Measurements from ENCODE around the gene DIAPH2.
A peak's percentile ranks its signal among the peaks of the same experiment; 100 is the strongest.

Gene DIAPH2

GRCh38 chrX:97564496-97564895, 879.9 kb downstream of the DIAPH2 start:
- DNase-seq (ENCODE audit: insufficient read length) (no peak), FAIRE-seq (no peak)
- TF ChIP-seq POLR2A (IDR thresholded peaks at IDR 0.05; ENCODE audit: low read depth, low read length) (no peak), TAF1 (IDR thresholded peaks at IDR 0.05; ENCODE audit: borderline replicate concordance, low read depth, low read length) (no peak), POLR2AphosphoS5 (IDR thresholded peaks at IDR 0.05; ENCODE audit: low read depth, low read length) (no peak)

GRCh38 chrX:97587171-97587570, 902.5 kb downstream of the DIAPH2 start:
- TF ChIP-seq POLR2A (IDR thresholded peaks at IDR 0.05; ENCODE audit: low read depth, low read length) (no peak), TAF1 (IDR thresholded peaks at IDR 0.05; ENCODE audit: borderline replicate concordance, low read depth, low read length) (no peak), POLR2AphosphoS5 (IDR thresholded peaks at IDR 0.05; ENCODE audit: low read depth, low read length) (no peak)
- no peak for FAIRE-seq
- no peak for DNase-seq (ENCODE audit: insufficient read length)

- no peak for TF ChIP-seq POLR2AphosphoS5 (IDR thresholded peaks at IDR 0.05; ENCODE audit: low read depth, low read length)
- no peak for TF ChIP-seq POLR2A (IDR thresholded peaks at IDR 0.05; ENCODE audit: low read depth, low read length)
- TF ChIP-seq TAF1 (IDR thresholded peaks at IDR 0.05; ENCODE audit: borderline replicate concordance, low read depth, low read length): no peak
- DNase-seq (ENCODE audit: insufficient read length): no peak
- FAIRE-seq: no peak
Measured at GRCh38 chrX:97594646-97595224, 910.1 kb downstream of the DIAPH2 start.

GRCh38 chrX:97597954-97598353, 913.3 kb downstream of the DIAPH2 start:
- DNase-seq (ENCODE audit: insufficient read length) (no peak), FAIRE-seq (no peak)
- no peak for TF ChIP-seq POLR2A (IDR thresholded peaks at IDR 0.05; ENCODE audit: low read depth, low read length)
- no peak for TF ChIP-seq POLR2AphosphoS5 (IDR thresholded peaks at IDR 0.05; ENCODE audit: low read depth, low read length)
- TF ChIP-seq TAF1 (IDR thresholded peaks at IDR 0.05; ENCODE audit: borderline replicate concordance, low read depth, low read length): no peak

GRCh38 chrX:97602465-97603258, 918.0 kb downstream of the DIAPH2 start:
- TF ChIP-seq POLR2AphosphoS5 (IDR thresholded peaks at IDR 0.05; ENCODE audit: low read depth, low read length): no peak
- DNase-seq (ENCODE audit: insufficient read length): no peak
- FAIRE-seq: no peak

- no peak for DNase-seq (ENCODE audit: insufficient read length)
- no peak for FAIRE-seq
- TF ChIP-seq TAF1 (IDR thresholded peaks at IDR 0.05; ENCODE audit: borderline replicate concordance, low read depth, low read length) (no peak), POLR2A (IDR thresholded peaks at IDR 0.05; ENCODE audit: low read depth, low read length) (no peak), POLR2AphosphoS5 (IDR thresholded peaks at IDR 0.05; ENCODE audit: low read depth, low read length) (no peak)
Measured at GRCh38 chrX:97605271-97605670, 920.6 kb downstream of the DIAPH2 start.

DNA sequence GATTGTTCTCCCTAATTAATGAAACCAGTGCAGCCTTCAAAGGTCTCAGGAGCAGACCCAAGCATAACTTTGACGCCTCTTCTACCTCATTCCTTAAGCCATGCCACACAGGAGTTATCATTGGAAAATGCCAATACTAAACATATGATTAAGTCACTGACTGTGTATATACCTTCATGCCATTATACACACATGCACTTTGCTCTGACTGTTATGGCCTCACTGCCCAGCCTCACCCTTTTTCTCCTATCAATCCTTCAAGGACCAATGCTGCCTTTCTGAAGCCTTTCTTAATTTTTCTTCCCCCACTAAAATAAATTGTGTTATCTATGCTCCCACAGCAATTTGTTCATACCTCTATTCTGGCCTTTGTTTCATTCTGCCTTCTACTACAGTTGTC, 924.7 kb downstream of the DIAPH2 start:
- no peak for DNase-seq (ENCODE audit: insufficient read length)
- no peak for FAIRE-seq
- TF ChIP-seq POLR2AphosphoS5 (IDR thresholded peaks at IDR 0.05; ENCODE audit: low read depth, low read length) (no peak), TAF1 (IDR thresholded peaks at IDR 0.05; ENCODE audit: borderline replicate concordance, low read depth, low read length) (no peak), POLR2A (IDR thresholded peaks at IDR 0.05; ENCODE audit: low read depth, low read length) (no peak)

DNA sequence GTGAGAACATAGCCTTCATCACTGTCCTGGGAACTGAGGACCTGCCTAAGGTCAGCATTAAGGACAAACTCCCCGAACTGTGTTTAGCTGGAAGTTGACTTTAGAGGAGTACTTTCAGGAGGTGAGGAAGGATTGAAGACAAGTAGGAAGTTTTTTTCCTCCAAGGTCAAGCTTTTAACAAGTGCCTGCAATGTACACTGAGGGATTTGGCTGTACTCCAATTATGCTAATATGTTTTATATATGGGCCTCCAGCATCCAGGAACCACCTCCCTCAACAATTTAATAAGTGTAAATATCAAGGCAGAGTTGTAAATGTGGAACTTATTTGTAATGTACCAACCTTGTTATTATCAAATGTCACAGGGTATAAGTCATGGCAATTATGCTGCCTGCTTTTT, 925.3 kb downstream of the DIAPH2 start:
- DNase-seq (ENCODE audit: insufficient read length): no peak
- TF ChIP-seq TAF1 (IDR thresholded peaks at IDR 0.05; ENCODE audit: borderline replicate concordance, low read depth, low read length): no peak
- TF ChIP-seq POLR2A (IDR thresholded peaks at IDR 0.05; ENCODE audit: low read depth, low read length): no peak
- no peak for TF ChIP-seq POLR2AphosphoS5 (IDR thresholded peaks at IDR 0.05; ENCODE audit: low read depth, low read length)
- FAIRE-seq: no peak

DNA sequence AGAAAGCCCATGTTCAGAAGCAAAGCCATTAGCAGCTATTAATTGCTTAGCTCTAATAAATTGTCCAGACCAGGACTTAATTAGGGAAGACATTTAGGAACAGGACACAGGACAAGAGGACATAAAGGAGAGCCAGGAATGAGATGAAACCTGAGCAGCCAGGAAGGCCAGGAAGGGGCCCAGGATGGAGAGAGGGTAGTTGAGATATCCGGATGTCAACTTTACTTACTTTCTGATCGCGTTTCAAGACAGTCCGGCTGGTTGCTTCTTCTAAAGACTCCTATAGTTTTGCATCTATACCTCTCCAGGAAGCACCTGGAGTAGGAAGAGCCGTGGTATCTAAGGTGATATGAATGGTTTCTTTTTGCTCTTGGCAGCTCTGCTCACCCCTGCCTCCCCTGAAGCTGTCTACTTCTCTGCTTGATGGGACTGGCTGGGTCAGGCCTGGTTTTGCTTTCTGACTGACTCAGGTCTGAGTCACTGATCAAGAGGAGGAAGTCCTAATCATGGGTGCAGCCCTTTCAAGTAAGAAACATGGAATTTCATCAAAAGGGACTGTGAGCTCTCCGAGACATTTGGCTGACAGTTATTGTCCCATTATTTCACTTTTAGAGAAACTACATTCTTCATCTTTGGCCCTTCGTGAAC, 932.4 kb downstream of the DIAPH2 start:
- TF ChIP-seq POLR2AphosphoS5 (IDR thresholded peaks at IDR 0.05; ENCODE audit: low read depth, low read length) (no peak), POLR2A (IDR thresholded peaks at IDR 0.05; ENCODE audit: low read depth, low read length) (no peak), TAF1 (IDR thresholded peaks at IDR 0.05; ENCODE audit: borderline replicate concordance, low read depth, low read length) (no peak)
- DNase-seq (ENCODE audit: insufficient read length): peak; percentile 3
- peak; percentile 86 for FAIRE-seq

GRCh38 chrX:97619499-97619898, 934.9 kb downstream of the DIAPH2 start:
- DNase-seq (ENCODE audit: insufficient read length): no peak
- FAIRE-seq: no peak
- TF ChIP-seq POLR2A (IDR thresholded peaks at IDR 0.05; ENCODE audit: low read depth, low read length) (no peak), POLR2AphosphoS5 (IDR thresholded peaks at IDR 0.05; ENCODE audit: low read depth, low read length) (no peak), TAF1 (IDR thresholded peaks at IDR 0.05; ENCODE audit: borderline replicate concordance, low read depth, low read length) (no peak)

- no peak for FAIRE-seq
- TF ChIP-seq POLR2A (IDR thresholded peaks at IDR 0.05; ENCODE audit: low read depth, low read length): no peak
- no peak for TF ChIP-seq TAF1 (IDR thresholded peaks at IDR 0.05; ENCODE audit: borderline replicate concordance, low read depth, low read length)
- no peak for TF ChIP-seq POLR2AphosphoS5 (IDR thresholded peaks at IDR 0.05; ENCODE audit: low read depth, low read length)
Measured at GRCh38 chrX:97622111-97622510, 937.5 kb downstream of the DIAPH2 start.

DNA sequence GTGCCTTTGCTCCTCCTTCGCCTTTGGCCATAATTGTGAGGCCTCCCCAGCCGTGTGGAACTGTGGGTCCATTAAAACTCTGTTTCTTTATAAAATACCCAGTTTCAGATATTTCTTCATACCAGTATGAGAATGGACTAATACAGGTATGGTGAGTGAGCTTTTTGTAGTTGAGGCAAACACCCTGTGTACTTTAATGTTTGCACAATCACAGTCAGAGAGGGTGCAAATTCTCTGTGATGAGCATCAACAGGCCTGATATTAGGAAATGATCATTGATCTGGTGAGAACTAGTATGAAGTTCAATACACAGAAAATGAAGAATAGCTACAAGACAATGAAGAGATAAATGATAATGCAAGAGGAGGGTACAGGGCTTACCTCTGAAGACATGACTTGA, 943.7 kb downstream of the DIAPH2 start:
- no peak for FAIRE-seq
- TF ChIP-seq TAF1 (IDR thresholded peaks at IDR 0.05; ENCODE audit: borderline replicate concordance, low read depth, low read length) (no peak), POLR2AphosphoS5 (IDR thresholded peaks at IDR 0.05; ENCODE audit: low read depth, low read length) (no peak), POLR2A (IDR thresholded peaks at IDR 0.05; ENCODE audit: low read depth, low read length) (no peak)
- DNase-seq (ENCODE audit: insufficient read length): no peak

More at GRCh38 chrX:97622111-97622510, 937.5 kb downstream of the DIAPH2 start:
- DNase-seq (ENCODE audit: insufficient read length): no peak

Data from GM12892 (cell line).